Endothelial cell of umbilical vein (primary cell): ENCODE data around the gene THSD8. TPM values are rescaled to one million over a fixed set of nuclear protein-coding genes. Genes with fewer than 3 reads are reported as not detected.

Source experiments
- BruUV-seq: library from RNA; stranded (reverse); fragments of 400-500 nt; replicated peaks from 2 replicates; lab custom pipeline; 2021; lab: Mats Ljungman, UMichigan
- CTCF ChIA-PET: fragments of 300-600, 350-600 bp; sonication (Branson Sonifier 250); formaldehyde crosslinking; loops from one replicate; lab custom pipeline; 2021; ENCODE audit warnings: antibody characterized with exemption, inconsistent platforms; lab: Charles Lee
- POLR2A ChIA-PET: fragments of 300-600, 350-600 bp; sonication (Branson Sonifier 250); formaldehyde crosslinking; loops from one replicate; lab custom pipeline; 2021; ENCODE audit warnings: antibody characterized with exemption, inconsistent platforms; lab: Charles Lee
- DNase-seq: peaks from one replicate; pipeline ENCODE4 v3.0.0-alpha.2; 2011; ENCODE audit warnings: low read depth, low spot score
- FAIRE-seq: peaks from 2 replicates; lab custom pipeline; 2011; peaks lifted over from hg19 to GRCh38; lab: Jason Lieb, UNC
- H2AFZ ChIP-seq: 2 replicates; pipeline ENCODE4 v1.6.0; 2012; ENCODE audit warnings: low read depth, low read length, control low read depth, inconsistent platforms
- H3K27ac ChIP-seq: 2 replicates; pipeline ENCODE4 v1.5.1; 2011; ENCODE audit warnings: low read depth, mild to moderate bottlenecking, control low read depth, low read length, moderate library complexity; ENCODE audit not compliant: insufficient read depth
- H3K27me3 ChIP-seq, 2 experiments: 2 replicates each; pipeline versions ENCODE4 v1.6.0 to v1.6.1; 2011; ENCODE audit warnings: low read length in 2 of 2, mixed read lengths in 1 of 2; ENCODE audit not compliant: control insufficient read depth in 2 of 2, insufficient read depth in 2 of 2
- H3K36me3 ChIP-seq, 2 experiments: 2 replicates in 1 of 2; 3 replicates in 1 of 2; pipeline ENCODE4 v1.5.1; 2011; ENCODE audit warnings: low read length in 2 of 2, mild to moderate bottlenecking in 1 of 2, moderate library complexity in 1 of 2; ENCODE audit not compliant: control insufficient read depth in 2 of 2, insufficient read depth in 2 of 2; ENCODE audit errors: extremely low read depth in 1 of 2
- H3K4me1 ChIP-seq: 3 replicates; pipeline ENCODE4 v1.5.1; 2011; ENCODE audit warnings: mild to moderate bottlenecking, low read length; ENCODE audit not compliant: control insufficient read depth, insufficient read depth; ENCODE audit errors: extremely low read depth
- H3K4me2 ChIP-seq: 2 replicates; pipeline ENCODE4 v1.6.1; 2011; ENCODE audit warnings: low read length, control low read depth, mixed read lengths; ENCODE audit not compliant: insufficient read depth
- H3K4me3 ChIP-seq, 3 experiments: fragments of 200-600 bp in 1 of 3; sonication (generic), shearing (Covaris generic) in 1 of 3; replicated peaks in 1 of 3; 2 replicates each; pipeline ENCODE4 v1.5.1; 2011 to 2016; ENCODE audit warnings: control low read depth in 3 of 3, low read length in 3 of 3, mild to moderate bottlenecking in 2 of 3, inconsistent platforms in 1 of 3, low read depth in 1 of 3, moderate library complexity in 1 of 3; ENCODE audit not compliant: insufficient read depth in 1 of 3
- H3K79me2 ChIP-seq: 2 replicates; pipeline ENCODE4 v1.6.0; 2012; ENCODE audit warnings: low read length, inconsistent platforms; ENCODE audit not compliant: control insufficient read depth, insufficient read depth
- H3K9ac ChIP-seq: replicated peaks from 2 replicates; pipeline ENCODE3; 2011; ENCODE audit warnings: low read length, control low read depth; ENCODE audit not compliant: insufficient read depth; ENCODE audit errors: extremely low read depth
- H3K9me1 ChIP-seq: replicated peaks from 3 replicates; pipeline ENCODE4 v1.6.0; 2011; ENCODE audit warnings: mild to moderate bottlenecking, low read length; ENCODE audit not compliant: control insufficient read depth, insufficient read depth; ENCODE audit errors: extremely low read depth
- H3K9me3 ChIP-seq: replicated peaks from 2 replicates; pipeline ENCODE4 v1.5.1; 2012; ENCODE audit warnings: low read length, inconsistent platforms; ENCODE audit not compliant: control insufficient read depth, insufficient read depth
- H4K20me1 ChIP-seq: replicated peaks from 2 replicates; pipeline ENCODE3; 2011; ENCODE audit warnings: mild to moderate bottlenecking, low read length; ENCODE audit not compliant: control insufficient read depth, insufficient read depth; ENCODE audit errors: extremely low read depth
- CTCF ChIP-seq, 2 donors: IDR thresholded peaks; 1 replicate in 1 of 2; 2 replicates in 1 of 2; pipeline ENCODE4 v1.5.1; 2011; ENCODE audit warnings: low read length in 2 of 2, mild to moderate bottlenecking in 2 of 2, moderate library complexity in 2 of 2, control low read depth in 1 of 2, inconsistent platforms in 1 of 2, low read depth in 1 of 2; ENCODE audit not compliant: insufficient read depth in 1 of 2; ENCODE audit errors: extremely low read depth in 1 of 2
- EZH2 ChIP-seq: IDR thresholded peaks from 2 replicates; pipeline ENCODE4 v1.6.1; 2012; ENCODE audit warnings: borderline replicate concordance, low read depth, mild to moderate bottlenecking, moderate library complexity, low read length, inconsistent platforms; ENCODE audit not compliant: severe bottlenecking
- FOS ChIP-seq: IDR thresholded peaks from 2 replicates; pipeline ENCODE4 v1.6.1; 2011; ENCODE audit warnings: mild to moderate bottlenecking, low read length, moderate library complexity, borderline replicate concordance; ENCODE audit not compliant: insufficient read depth
- GATA2 ChIP-seq: IDR thresholded peaks from 2 replicates; pipeline ENCODE4 v1.7.0; 2011; ENCODE audit warnings: low read depth, mild to moderate bottlenecking, moderate library complexity, mixed read lengths, low read length; ENCODE audit not compliant: insufficient read length, insufficient read depth
- JUN ChIP-seq: IDR thresholded peaks from 2 replicates; pipeline ENCODE4 v1.6.1; 2011; ENCODE audit warnings: borderline replicate concordance, low read depth; ENCODE audit not compliant: insufficient read length, insufficient read depth
- MAX ChIP-seq: IDR thresholded peaks from 2 replicates; pipeline ENCODE4 v1.6.1; 2011; ENCODE audit not compliant: insufficient read depth, insufficient read length
- MYC ChIP-seq: IDR thresholded peaks from one replicate; pipeline ENCODE4 v1.6.1; 2011; ENCODE audit warnings: mild to moderate bottlenecking, low read depth, low read length
- POLR2A ChIP-seq: IDR thresholded peaks from 2 replicates; pipeline ENCODE4 v1.6.1; 2012; ENCODE audit warnings: low read depth, mild to moderate bottlenecking, control low read depth, low read length
- POLR2AphosphoS5 ChIP-seq: IDR thresholded peaks from 2 replicates; pipeline ENCODE4 v1.6.1; 2012; ENCODE audit warnings: low read depth, mild to moderate bottlenecking, control low read depth, low read length, moderate library complexity; ENCODE audit not compliant: insufficient read depth
- dilution Hi-C: fragments of 300-500 bp; cut with MboI; formaldehyde crosslinking; loops from one replicate; pipeline ENCODE4 v1.15.0; 2019; ENCODE audit warnings: low sequenced_read_pairs; ENCODE audit not compliant: extremely low pct_ligation_motif_present
- intact Hi-C: fragments of 100-400 bp; cut with micrococcal nuclease; formaldehyde crosslinking; loops from one replicate; pipeline ENCODE4 v1.10.0; 2022
- polyA plus RNA-seq, 4 experiments: library from polyadenylated mRNA; depleted of rRNA in 3 of 4; stranded (reverse) in 3 of 4; unstranded in 1 of 4; fragments of >200 nt; gene quantifications; 2 replicates each; pipeline versions ENCODE4 v1.2.1 to v1.2.3, GENCODE V29; 2011 to 2012; ENCODE audit warnings: missing spikeins in 1 of 4
- total RNA-seq: library from RNA; stranded (reverse); gene quantifications from 2 replicates; pipeline ENCODE4 v1.2.3, GENCODE V29; 2021

The THSD8 gene
- total and polyA plus RNA-seq, 2 donors (not counting 3 experiments of a cell fraction or from before 2014, with no cell fraction given): 15.9 TPM; not detected in 1

GRCh38 chr19:12769689-12770088, 32.2 kb upstream of the THSD8 start:
- TF ChIP-seq POLR2A: no peak
- TF ChIP-seq GATA2: no peak
- TF ChIP-seq MAX: no peak
- TF ChIP-seq MYC: no peak
- TF ChIP-seq EZH2: no peak
- TF ChIP-seq POLR2AphosphoS5: no peak
- TF ChIP-seq JUN: no peak
- no peak for TF ChIP-seq CTCF (IDR thresholded peaks at IDR 0.05; ENCODE audit: extremely low read depth in 1 of 2, insufficient read depth in 1 of 2, low read depth in 1 of 2, low read length in 2 of 2)
- TF ChIP-seq FOS: no peak
- H3K9me1 ChIP-seq: no peaks in the 10 kb centered on the region
- DNase-seq: no peak
- H3K9me3 ChIP-seq: no peaks in the 10 kb centered on the region
- CTCF ChIA-PET: interaction anchor here (0.7 to 11.7 kb wide), 3 partner anchors 12 to 78 kb away, joined by 3 to 524 read pairs (median 4); partner anchors contain the start of genes JUNB, PRDX2 and THSD8
- no peak overlapping the region for H3K4me2 ChIP-seq
- intact Hi-C loops: no loop called here
- BruUV-seq: no TSS peak
- no peaks in the 10 kb centered on the region for H3K4me1 ChIP-seq
- no peaks in the 10 kb centered on the region for H4K20me1 ChIP-seq
- H3K36me3 ChIP-seq: no peaks in the 10 kb centered on the region
- H3K4me3 ChIP-seq: no peak overlapping the region
- H3K9ac ChIP-seq: no peak overlapping the region
- H3K79me2 ChIP-seq: no peaks in the 10 kb centered on the region
- no peak for FAIRE-seq
- dilution Hi-C loops: no loop called here
- H3K27me3 ChIP-seq: no peaks in the 10 kb centered on the region
- no peak overlapping the region for H3K27ac ChIP-seq
- H2AFZ ChIP-seq: no peak overlapping the region
- POLR2A ChIA-PET: interaction anchor here (1.1 kb wide), 1 partner anchor 23 kb away, joined by 5 read pairs; no protein-coding TSS in a partner anchor
